ENCODE measurements around the gene FPR3. TPM values are rescaled to one million over a fixed set of nuclear protein-coding genes. Genes with fewer than 3 reads are reported as not detected.

FPR3 gene
- total and polyA plus RNA-seq, 10 of the 15 experiments (the other 5 are each of a cell fraction or from before 2014, with no cell fraction given), result not detected

- H3K9me3 ChIP-seq (replicated peaks; ENCODE audit: control insufficient read depth, insufficient read depth, low read length), result no peaks in the 10 kb centered on the region; the same call in 2 of the 3 replicates
- TF ChIP-seq, protein P1, sequence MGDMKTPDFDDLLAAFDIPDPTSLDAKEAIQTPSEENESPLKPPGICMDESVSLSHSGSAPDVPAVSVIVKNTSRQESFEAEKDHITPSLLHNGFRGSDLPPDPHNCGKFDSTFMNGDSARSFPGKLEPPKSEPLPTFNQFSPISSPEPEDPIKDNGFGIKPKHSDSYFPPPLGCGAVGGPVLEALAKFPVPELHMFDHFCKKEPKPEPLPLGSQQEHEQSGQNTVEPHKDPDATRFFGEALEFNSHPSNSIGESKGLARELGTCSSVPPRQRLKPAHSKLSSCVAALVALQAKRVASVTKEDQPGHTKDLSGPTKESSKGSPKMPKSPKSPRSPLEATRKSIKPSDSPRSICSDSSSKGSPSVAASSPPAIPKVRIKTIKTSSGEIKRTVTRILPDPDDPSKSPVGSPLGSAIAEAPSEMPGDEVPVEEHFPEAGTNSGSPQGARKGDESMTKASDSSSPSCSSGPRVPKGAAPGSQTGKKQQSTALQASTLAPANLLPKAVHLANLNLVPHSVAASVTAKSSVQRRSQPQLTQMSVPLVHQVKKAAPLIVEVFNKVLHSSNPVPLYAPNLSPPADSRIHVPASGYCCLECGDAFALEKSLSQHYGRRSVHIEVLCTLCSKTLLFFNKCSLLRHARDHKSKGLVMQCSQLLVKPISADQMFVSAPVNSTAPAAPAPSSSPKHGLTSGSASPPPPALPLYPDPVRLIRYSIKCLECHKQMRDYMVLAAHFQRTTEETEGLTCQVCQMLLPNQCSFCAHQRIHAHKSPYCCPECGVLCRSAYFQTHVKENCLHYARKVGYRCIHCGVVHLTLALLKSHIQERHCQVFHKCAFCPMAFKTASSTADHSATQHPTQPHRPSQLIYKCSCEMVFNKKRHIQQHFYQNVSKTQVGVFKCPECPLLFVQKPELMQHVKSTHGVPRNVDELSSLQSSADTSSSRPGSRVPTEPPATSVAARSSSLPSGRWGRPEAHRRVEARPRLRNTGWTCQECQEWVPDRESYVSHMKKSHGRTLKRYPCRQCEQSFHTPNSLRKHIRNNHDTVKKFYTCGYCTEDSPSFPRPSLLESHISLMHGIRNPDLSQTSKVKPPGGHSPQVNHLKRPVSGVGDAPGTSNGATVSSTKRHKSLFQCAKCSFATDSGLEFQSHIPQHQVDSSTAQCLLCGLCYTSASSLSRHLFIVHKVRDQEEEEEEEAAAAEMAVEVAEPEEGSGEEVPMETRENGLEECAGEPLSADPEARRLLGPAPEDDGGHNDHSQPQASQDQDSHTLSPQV (IDR thresholded peaks at IDR 0.05), result no peak
- TF ChIP-seq EP300 (IDR thresholded peaks at IDR 0.05; ENCODE audit: borderline replicate concordance in 1 of 2, control insufficient read depth in 1 of 2, low read depth in 2 of 2, low read length in 2 of 2), result no peak
- no peak for TF ChIP-seq SREBF1 (IDR thresholded peaks at IDR 0.05; ENCODE audit: low read length)
- no peak for TF ChIP-seq PAX5 (IDR thresholded peaks at IDR 0.05; ENCODE audit: borderline replicate concordance, low read depth, low read length)
- TF ChIP-seq SUZ12 (IDR thresholded peaks at IDR 0.05; ENCODE audit: unreplicated experiment), result no peak
- no peak for TF ChIP-seq MEF2B (IDR thresholded peaks at IDR 0.05; ENCODE audit: partially characterized antibody, poor library complexity, severe bottlenecking)
- ChIA-PET RAD21 (ENCODE audit: unreplicated experiment) (no interaction called here), CTCF (no interaction called here), POLR2A (no interaction called here), SMC1A (ENCODE audit: uncharacterized antibody, unreplicated experiment) (no interaction called here)
- H3K4me1 ChIP-seq (ENCODE audit: control insufficient read depth, insufficient read depth, low read length), result no peaks in the 10 kb centered on the region
- no peak for DNase-seq (ENCODE audit: low read depth, low spot score)
- H3K36me3 ChIP-seq (ENCODE audit: control insufficient read depth in 2 of 2, insufficient read depth in 2 of 2, low read length in 1 of 2), result no peaks in the 10 kb centered on the region
- intact Hi-C loops (cut with micrococcal nuclease; ENCODE audit: unreplicated experiment) (no loop called here), in situ Hi-C loops (cut with MboI) (no loop called here)
- H3K4me3 ChIP-seq, result no peak overlapping the region
- no peak overlapping the region for H2AFZ ChIP-seq (ENCODE audit: control insufficient read depth, low read depth, low read length)
- H3K27me3 ChIP-seq (replicated peaks in 1 of 2; ENCODE audit: control insufficient read depth in 2 of 2, insufficient read depth in 2 of 2, low read length in 1 of 2), result no peaks in the 10 kb centered on the region
- no peak overlapping the region for H3K27ac ChIP-seq (ENCODE audit: control insufficient read depth, insufficient read depth)
- no peak for FAIRE-seq
- no peak for ATAC-seq
- H3K79me2 ChIP-seq (ENCODE audit: control insufficient read depth, insufficient read depth, low read length), result no peaks in the 10 kb centered on the region
- H4K20me1 ChIP-seq (ENCODE audit: control insufficient read depth, insufficient read depth), result no peaks in the 10 kb centered on the region
- H3K4me2 ChIP-seq (ENCODE audit: control insufficient read depth, insufficient read depth), result no peak overlapping the region
- BruUV-seq (replicated peaks), result no TSS peak
- H3K9ac ChIP-seq (ENCODE audit: control insufficient read depth, insufficient read depth, low read length), result no peak overlapping the region
- WGBS (ENCODE audit: insufficient coverage, insufficient replicate concordance, low lambda C conversion rate, missing lambda C conversion rate), result 51% methylated on average over 13 of the region's 13 CpGs
Observed at GRCh38 chr19:51799774-51800472, 5.0 kb downstream of the FPR3 start.
